AG09319 (cell line): ENCODE data around the gene ITGA3.
"Not testable (repeated sequence)": the region's sequence is repeated elsewhere in the genome, so short reads cannot be mapped to it uniquely, and the experiment has no call there.

ENCODE experiments used
- DNase-seq: peaks from one replicate; pipeline ENCODE4 v3.0.0-alpha.2; 2010; ENCODE audit warnings: low read depth; ENCODE audit errors: extremely low read depth
- TF ChIP-seq, protein P1 (sequence below): IDR thresholded peaks from 2 replicates; pipeline ENCODE4 v1.5.1; 2011; ENCODE audit warnings: low read depth, mild to moderate bottlenecking, inconsistent platforms, low read length, moderate library complexity

Gene ITGA3

DNA sequence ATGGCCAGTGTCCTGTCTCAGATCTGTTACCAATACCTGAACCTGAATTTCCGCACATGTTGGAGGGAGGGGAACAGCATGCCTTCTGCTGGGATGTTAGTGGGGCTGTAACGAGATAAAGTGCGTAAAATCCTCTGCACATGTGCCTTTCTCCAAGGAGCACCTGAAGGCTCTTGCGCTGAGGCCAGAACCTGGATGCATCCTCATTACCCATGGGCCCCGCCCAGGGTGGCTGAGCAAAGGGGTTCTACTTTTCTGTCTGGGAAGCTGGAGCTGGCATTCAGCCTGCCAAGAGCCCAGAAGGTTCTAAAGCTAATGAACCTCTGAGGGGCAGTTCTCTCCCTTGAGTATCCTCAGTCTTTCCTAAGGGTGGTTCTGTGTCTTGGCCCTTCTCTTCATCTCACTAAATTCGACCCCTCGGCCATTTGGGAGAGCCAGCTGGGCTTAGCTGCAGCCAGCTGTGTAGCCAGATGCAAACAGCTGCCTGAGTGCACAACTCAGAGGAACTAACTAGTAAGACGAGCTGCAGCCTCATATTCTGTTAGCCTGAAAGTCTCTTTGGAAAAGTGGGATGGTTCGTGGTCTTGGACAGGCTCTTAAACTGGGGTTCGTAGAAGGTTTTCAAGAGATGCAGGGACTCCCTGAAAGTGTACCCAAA is 2.5 kb downstream of the ITGA3 start:
- TF ChIP-seq, protein P1, sequence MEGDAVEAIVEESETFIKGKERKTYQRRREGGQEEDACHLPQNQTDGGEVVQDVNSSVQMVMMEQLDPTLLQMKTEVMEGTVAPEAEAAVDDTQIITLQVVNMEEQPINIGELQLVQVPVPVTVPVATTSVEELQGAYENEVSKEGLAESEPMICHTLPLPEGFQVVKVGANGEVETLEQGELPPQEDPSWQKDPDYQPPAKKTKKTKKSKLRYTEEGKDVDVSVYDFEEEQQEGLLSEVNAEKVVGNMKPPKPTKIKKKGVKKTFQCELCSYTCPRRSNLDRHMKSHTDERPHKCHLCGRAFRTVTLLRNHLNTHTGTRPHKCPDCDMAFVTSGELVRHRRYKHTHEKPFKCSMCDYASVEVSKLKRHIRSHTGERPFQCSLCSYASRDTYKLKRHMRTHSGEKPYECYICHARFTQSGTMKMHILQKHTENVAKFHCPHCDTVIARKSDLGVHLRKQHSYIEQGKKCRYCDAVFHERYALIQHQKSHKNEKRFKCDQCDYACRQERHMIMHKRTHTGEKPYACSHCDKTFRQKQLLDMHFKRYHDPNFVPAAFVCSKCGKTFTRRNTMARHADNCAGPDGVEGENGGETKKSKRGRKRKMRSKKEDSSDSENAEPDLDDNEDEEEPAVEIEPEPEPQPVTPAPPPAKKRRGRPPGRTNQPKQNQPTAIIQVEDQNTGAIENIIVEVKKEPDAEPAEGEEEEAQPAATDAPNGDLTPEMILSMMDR = no peak
- no peak for DNase-seq

DNA sequence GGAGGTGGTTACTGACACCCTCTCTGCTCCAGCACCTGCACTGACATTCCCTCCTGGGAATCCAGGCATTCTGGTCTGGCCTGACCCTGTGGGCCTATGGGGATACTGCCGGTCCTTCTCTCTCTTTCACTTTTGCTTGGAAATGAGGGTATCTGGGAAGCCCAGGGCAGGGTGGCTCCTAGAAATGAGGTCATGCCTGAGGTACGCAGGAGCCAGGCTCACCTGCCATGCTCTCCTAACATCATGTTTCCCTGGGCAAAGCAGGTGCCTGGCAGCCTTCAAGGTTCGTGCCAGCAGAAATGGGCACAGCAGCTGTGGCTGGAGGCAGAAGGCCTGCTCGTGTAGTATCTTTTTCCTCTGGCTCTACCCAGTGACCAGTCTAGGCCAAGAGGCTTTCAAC is 3.3 kb downstream of the ITGA3 start:
- TF ChIP-seq, protein P1 = no peak
- DNase-seq = no peak

DNA sequence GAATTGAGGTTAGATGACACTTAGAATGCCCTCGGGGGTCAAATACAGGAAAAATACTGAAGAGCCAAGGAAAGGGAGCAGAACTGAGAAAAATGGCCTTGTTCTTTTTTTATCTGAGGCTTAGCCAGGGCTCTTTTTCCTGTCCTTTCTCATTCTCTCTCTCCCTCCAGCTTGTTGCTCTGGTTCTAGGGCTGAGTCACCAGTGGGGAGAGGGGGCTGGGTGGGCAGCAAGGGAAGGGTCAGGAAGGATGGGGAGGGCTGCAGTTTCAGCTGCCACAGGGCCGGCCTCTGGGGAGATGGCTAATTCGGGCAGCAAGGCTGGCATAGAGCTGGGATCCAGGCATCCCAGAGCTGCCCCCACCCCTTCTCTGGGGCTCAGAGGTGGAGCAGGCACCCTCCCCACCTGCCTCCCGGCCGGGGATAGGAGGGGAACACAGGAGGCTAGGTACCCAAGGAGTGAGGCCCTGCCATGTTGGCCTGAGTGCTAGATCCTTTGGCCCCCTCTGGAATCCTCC is 3.9 kb downstream of the ITGA3 start:
- TF ChIP-seq, protein P1 = no peak
- DNase-seq = no peak

DNA sequence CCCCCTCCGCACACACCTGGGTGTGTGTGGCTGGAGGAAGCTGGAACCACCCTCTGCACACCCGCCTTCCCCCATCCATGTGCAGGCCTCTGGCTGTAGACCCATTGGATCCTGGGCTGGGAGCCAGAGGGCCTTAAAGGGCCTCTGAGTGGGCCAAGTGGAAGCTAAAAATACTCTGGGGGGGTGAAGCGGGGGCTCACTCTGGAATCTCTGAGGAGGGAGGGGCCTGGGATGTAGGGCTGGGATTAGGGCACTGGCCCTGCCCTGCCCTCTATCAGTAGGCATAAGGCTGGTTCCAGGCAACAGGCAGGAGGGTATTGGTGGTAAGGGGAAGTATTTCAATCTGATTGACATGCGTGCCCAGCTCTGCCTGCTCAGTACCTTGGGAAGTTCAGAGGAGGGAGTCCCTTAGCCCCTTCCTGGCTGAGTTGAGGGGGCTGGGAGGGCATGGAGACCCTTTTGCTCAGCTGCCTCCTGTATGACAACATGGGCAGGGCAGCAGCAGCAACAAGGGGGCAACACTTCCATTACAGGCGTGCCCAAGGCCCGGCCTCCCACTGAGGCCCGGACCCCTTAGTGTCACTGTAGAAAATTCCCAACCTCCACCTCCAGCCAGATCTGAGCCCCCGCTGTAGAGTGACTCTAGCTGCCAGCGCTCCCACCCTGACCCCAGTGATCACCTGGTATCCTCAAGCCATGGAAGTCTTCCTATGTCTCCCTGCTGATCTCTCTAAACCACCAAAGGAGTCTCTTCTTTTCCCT is 5.2 kb downstream of the ITGA3 start:
- TF ChIP-seq, protein P1 = no peak

DNA sequence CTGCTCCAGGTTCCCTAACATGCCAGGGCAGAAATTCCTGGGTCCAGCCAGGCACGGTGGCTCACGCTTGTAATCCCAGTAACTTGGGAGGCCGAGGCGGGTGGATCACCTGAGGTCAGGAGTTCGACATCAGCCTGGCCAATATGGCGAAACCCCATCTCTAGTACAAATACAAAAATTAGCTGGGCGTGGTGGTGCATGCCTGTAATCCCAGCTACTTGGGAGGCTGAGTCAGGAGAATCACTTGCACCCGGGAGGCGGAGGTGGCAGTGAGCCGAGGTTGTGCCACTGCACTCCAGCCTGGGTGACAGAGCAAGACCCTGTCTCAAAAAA is 5.8 kb downstream of the ITGA3 start:
- DNase-seq = not testable (repeated sequence)

More for the DNA sequence above, 5.2 kb downstream of the ITGA3 start:
- DNase-seq = no peak

DNA sequence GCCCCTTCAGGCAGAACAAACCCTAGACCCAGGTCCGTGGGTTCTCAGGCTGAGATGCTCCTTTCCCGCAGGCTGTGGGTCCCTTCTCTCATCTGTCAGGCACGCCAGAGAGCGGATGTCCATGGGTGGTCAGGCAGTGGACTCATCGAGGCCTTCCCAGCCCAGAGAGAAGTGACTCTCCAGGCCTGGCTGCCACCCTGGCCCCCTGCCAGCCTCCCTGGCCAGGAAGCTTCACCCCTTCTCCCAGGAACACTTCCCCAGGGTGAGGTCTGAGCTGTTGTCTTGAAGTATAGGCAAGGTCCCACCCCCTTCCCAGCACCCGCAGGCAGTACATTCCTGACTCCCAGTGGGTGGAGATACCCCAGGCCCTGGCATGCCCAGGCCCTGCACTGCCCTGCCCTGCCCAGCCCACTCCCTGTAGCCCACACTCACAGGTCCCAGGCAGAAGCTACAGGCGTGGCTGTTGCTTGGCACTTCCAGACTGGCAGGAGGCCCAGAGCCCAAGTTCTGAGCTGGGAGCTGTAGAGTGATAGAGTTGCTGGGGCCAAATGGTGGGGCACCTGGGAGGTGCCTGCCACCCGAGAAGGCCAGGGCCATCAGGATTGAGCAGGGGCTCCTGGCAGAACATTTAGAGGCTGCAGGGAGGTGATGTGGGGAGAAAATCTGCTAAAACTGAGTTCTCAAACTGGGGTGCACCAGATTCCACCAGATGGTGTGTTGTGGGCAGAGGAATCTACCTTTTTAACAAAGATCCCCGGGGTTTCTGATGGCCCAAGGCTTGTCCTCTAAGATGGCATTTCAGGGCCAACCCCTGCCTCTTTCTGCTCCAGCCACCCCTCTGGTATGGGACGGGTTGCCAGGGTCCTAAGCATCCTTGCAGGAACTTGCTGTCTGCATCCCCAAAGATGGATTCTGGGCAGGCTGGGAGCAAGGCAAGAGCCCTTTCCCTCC is 6.7 kb downstream of the ITGA3 start:
- TF ChIP-seq, protein P1 = no peak
- DNase-seq = no peak

DNA sequence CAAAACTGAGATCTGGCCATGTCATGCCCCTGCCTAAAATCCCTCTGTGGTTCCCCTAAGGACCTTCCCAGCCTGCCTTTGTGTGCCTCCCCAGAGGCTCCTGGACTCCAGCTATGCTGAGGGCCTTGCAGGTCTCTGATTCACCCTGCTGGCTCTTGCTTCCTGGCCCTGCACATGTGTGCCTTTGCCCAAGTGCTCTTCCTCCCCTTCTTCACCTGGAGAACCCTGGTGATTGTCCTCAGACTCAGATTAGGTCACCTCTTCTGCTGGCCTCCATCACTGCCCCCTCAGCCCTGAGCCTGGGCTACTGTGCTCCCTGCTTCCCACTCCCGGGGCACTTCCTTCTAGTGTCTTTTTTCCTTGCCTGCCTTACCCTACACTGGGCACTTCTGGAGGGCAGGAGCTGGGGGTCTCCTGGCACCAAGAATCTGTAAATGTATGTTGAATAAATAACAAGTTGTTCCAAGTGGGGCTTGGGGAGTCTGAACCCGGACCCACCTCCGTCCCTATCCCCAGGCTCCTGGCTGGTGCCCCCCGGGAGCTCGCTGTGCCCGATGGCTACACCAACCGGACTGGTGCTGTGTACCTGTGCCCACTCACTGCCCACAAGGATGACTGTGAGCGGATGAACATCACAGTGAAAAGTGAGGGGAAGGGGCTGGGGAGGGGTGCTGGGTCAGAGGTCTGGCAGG is 7.8 kb downstream of the ITGA3 start:
- TF ChIP-seq, protein P1 = no peak
- no peak for DNase-seq
